H9 (cell line): Measurements from ENCODE around the gene CCT6A. TPM values are rescaled to one million over a fixed set of nuclear protein-coding genes. Genes with fewer than 3 reads are reported as not detected.

Source experiments
- DNase-seq: peaks from one replicate; pipeline ENCODE4 v3.0.0-alpha.2; 2017
- H2AFZ ChIP-seq: one replicate; pipeline ENCODE4 v1.6.1; 2013; ENCODE audit warnings: mild to moderate bottlenecking, low read length, control low read depth, moderate library complexity
- H2AK5ac ChIP-seq: 2 replicates; pipeline ENCODE4 v1.6.1; 2013; ENCODE audit warnings: low read length, control low read depth, mixed read lengths; ENCODE audit not compliant: insufficient read length
- H2BK120ac ChIP-seq: one replicate; pipeline ENCODE4 v1.6.1; 2013; ENCODE audit warnings: low read depth, mild to moderate bottlenecking, low read length, control low read depth, inconsistent platforms; ENCODE audit not compliant: poor library complexity, severe bottlenecking
- H2BK12ac ChIP-seq: 2 replicates; pipeline ENCODE4 v1.6.1; 2013; ENCODE audit warnings: low read length, control low read depth, mixed read lengths, low read depth; ENCODE audit not compliant: insufficient read length
- H2BK15ac ChIP-seq: 2 replicates; pipeline ENCODE4 v1.6.1; 2013; ENCODE audit warnings: low read depth, low read length, control low read depth
- H2BK20ac ChIP-seq: one replicate; pipeline ENCODE4 v1.6.1; 2013; ENCODE audit warnings: low read depth, mild to moderate bottlenecking, low read length, control low read depth, inconsistent platforms; ENCODE audit not compliant: poor library complexity, severe bottlenecking
- H2BK5ac ChIP-seq: 2 replicates; pipeline ENCODE4 v1.6.1; 2013; ENCODE audit warnings: low read length, control low read depth, mixed read lengths; ENCODE audit not compliant: insufficient read length
- H3K14ac ChIP-seq: 2 replicates; pipeline ENCODE4 v1.6.1; 2013; ENCODE audit warnings: low read length, control low read depth; ENCODE audit not compliant: insufficient read depth
- H3K18ac ChIP-seq: 2 replicates; pipeline ENCODE4 v1.6.1; 2013; ENCODE audit warnings: low read depth, mild to moderate bottlenecking, mixed read lengths, low read length, control low read depth; ENCODE audit not compliant: insufficient read length
- H3K23ac ChIP-seq: 2 replicates; pipeline ENCODE4 v1.6.1; 2013; ENCODE audit warnings: low read length, control low read depth, mixed read lengths, low read depth; ENCODE audit not compliant: insufficient read length
- H3K23me2 ChIP-seq: 2 replicates; pipeline ENCODE4 v1.6.1; 2013; ENCODE audit warnings: low read depth, mild to moderate bottlenecking, mixed read lengths, low read length, control low read depth; ENCODE audit not compliant: insufficient read length, poor library complexity, severe bottlenecking
- H3K27ac ChIP-seq: 2 replicates; pipeline ENCODE4 v1.5.1; 2013; ENCODE audit warnings: low read length, control low read depth, mixed read lengths, low read depth; ENCODE audit not compliant: insufficient read length
- H3K27me3 ChIP-seq: 2 replicates; pipeline ENCODE4 v1.6.1; 2013; ENCODE audit warnings: low read length, control low read depth, inconsistent platforms; ENCODE audit not compliant: insufficient read depth
- H3K4ac ChIP-seq: 2 replicates; pipeline ENCODE4 v1.6.1; 2013; ENCODE audit warnings: low read depth, mild to moderate bottlenecking, control low read depth, inconsistent platforms, low read length, moderate library complexity
- H3K4me1 ChIP-seq: 2 replicates; pipeline ENCODE4 v1.6.1; 2013; ENCODE audit warnings: low read length, control low read depth, inconsistent platforms; ENCODE audit not compliant: insufficient read depth
- H3K4me2 ChIP-seq: 2 replicates; pipeline ENCODE4 v1.6.1; 2013; ENCODE audit warnings: low read length, control low read depth, mixed read lengths; ENCODE audit not compliant: insufficient read length, insufficient read depth
- H3K56ac ChIP-seq: 2 replicates; pipeline ENCODE4 v1.6.1; 2013; ENCODE audit warnings: low read depth, mild to moderate bottlenecking, mixed read lengths, low read length, control low read depth; ENCODE audit not compliant: insufficient read length
- H3K79me1 ChIP-seq: 2 replicates; pipeline ENCODE4 v1.6.1; 2013; ENCODE audit warnings: low read depth, mild to moderate bottlenecking, moderate library complexity, low read length, control low read depth, inconsistent platforms; ENCODE audit not compliant: insufficient read depth, poor library complexity, severe bottlenecking
- H3K79me2 ChIP-seq: 2 replicates; pipeline ENCODE4 v1.6.1; 2013; ENCODE audit warnings: low read length, control low read depth, inconsistent platforms; ENCODE audit not compliant: insufficient read depth
- H3K9ac ChIP-seq: 2 replicates; pipeline ENCODE4 v1.6.1; 2013; ENCODE audit warnings: low read length, control low read depth, mixed read lengths; ENCODE audit not compliant: insufficient read length; ENCODE audit errors: extremely low read depth
- H3K9me3 ChIP-seq: one replicate; pipeline ENCODE4 v1.6.1; 2013; ENCODE audit warnings: low read depth, low read length, inconsistent platforms; ENCODE audit not compliant: control insufficient read depth
- H3T11ph ChIP-seq: one replicate; pipeline ENCODE4 v1.6.1; 2013; ENCODE audit warnings: mild to moderate bottlenecking, low read length, control low read depth, inconsistent platforms
- H4K20me1 ChIP-seq: one replicate; pipeline ENCODE4 v1.6.1; 2013; ENCODE audit not compliant: control insufficient read depth, insufficient read length, insufficient read depth
- H4K5ac ChIP-seq: 2 replicates; pipeline ENCODE4 v1.6.1; 2013; ENCODE audit warnings: low read depth, mild to moderate bottlenecking, mixed read lengths, low read length, control low read depth; ENCODE audit not compliant: insufficient read length
- H4K8ac ChIP-seq: replicated peaks from 2 replicates; pipeline ENCODE4 v1.6.1; 2013; ENCODE audit warnings: low read length, control low read depth, mixed read lengths, low read depth; ENCODE audit not compliant: insufficient read length
- H4K91ac ChIP-seq: 2 replicates; pipeline ENCODE4 v1.6.1; 2013; ENCODE audit warnings: low read depth, mild to moderate bottlenecking, moderate library complexity, mixed read lengths, low read length, control low read depth; ENCODE audit not compliant: insufficient read length
- H3K27ac Mint-ChIP-seq, 3 experiments: 2 replicates in 2 of 3; 3 replicates in 1 of 3; pipeline ENCODE4 v1.8.0; 2020 to 2021; ENCODE audit warnings: mixed read lengths in 3 of 3, mild to moderate bottlenecking in 1 of 3, moderate library complexity in 1 of 3
- H3K27me3 Mint-ChIP-seq: 2 replicates; pipeline ENCODE4 v1.8.0; 2021; ENCODE audit warnings: low read depth, mild to moderate bottlenecking, moderate library complexity, mixed read lengths
- H3K36me3 Mint-ChIP-seq, 3 experiments: 2 replicates in 2 of 3; 3 replicates in 1 of 3; pipeline ENCODE4 v1.8.0; 2020 to 2021; ENCODE audit warnings: low read depth in 3 of 3, mixed read lengths in 3 of 3; ENCODE audit not compliant: insufficient read depth in 1 of 3
- H3K4me1 Mint-ChIP-seq, 2 experiments: 2 replicates each; pipeline ENCODE4 v1.8.0; 2020; ENCODE audit warnings: mixed read lengths in 2 of 2
- H3K4me3 Mint-ChIP-seq, 2 experiments: 2 replicates in 1 of 2; 3 replicates in 1 of 2; pipeline ENCODE4 v1.8.0; 2020 to 2021; ENCODE audit warnings: mild to moderate bottlenecking in 2 of 2, mixed read lengths in 2 of 2, moderate library complexity in 1 of 2
- H3K9me3 Mint-ChIP-seq, 2 experiments: 2 replicates in 1 of 2; 3 replicates in 1 of 2; pipeline ENCODE4 v1.8.0; 2020; ENCODE audit warnings: mild to moderate bottlenecking in 2 of 2, mixed read lengths in 2 of 2, moderate library complexity in 1 of 2
- CTCF ChIP-seq: fragments of 200-600 bp; sonication (generic); conservative IDR thresholded peaks from 3 replicates; pipeline ENCODE4 v1.8.0; 2021; ENCODE audit warnings: antibody characterized with exemption, mild to moderate bottlenecking
- WGBS: extraction: QIAGEN DNeasy Blood & Tissue Kit; methylation state at CpG from one replicate; pipeline ENCODE4 v1.1.7; 2013; ENCODE audit warnings: missing lambda C conversion rate, low lambda C conversion rate, mixed read lengths; ENCODE audit not compliant: insufficient read length; ENCODE audit errors: extremely low coverage; 5-methylcytosine and 5-hydroxymethylcytosine counted together
- total RNA-seq: library from RNA; stranded (reverse); gene quantifications from 2 replicates; pipeline ENCODE4 v1.2.1, GENCODE V29; 2021

CCT6A gene
- total RNA-seq, 1 experiment from 2014 or later: 303 TPM

GRCh38 chr7:56053379-56053778 is 1.8 kb downstream of the CCT6A start:
- peaks cover 5% of the 10 kb centered on the region for H3K23me2 ChIP-seq
- no peak overlapping the region for H3K27ac ChIP-seq
- H2BK12ac ChIP-seq: no peak overlapping the region
- H3K56ac ChIP-seq: no peak overlapping the region
- no peaks in the 10 kb centered on the region for H3K27me3 ChIP-seq
- Mint-ChIP-seq H3K9me3 (no peaks in the 10 kb centered on the region), H3K27me3 (no peaks in the 10 kb centered on the region), H3K36me3 (peaks cover 53 to 64% (median 63%) of the 10 kb centered on the region in 3 experiments), H3K4me3 (peak overlapping the region; percentile 94 to 98), H3K27ac (peak overlapping the region; percentile 22 to 84 (median 61); a peak in 3 of 7 replicates), H3K4me1 (peaks cover 7 to 26% of the 10 kb centered on the region in 2 experiments)
- TF ChIP-seq CTCF: no peak
- peak overlapping the region; percentile 16 for H3K4me2 ChIP-seq
- no peak for DNase-seq
- no peak overlapping the region for H2BK15ac ChIP-seq
- WGBS: no CpG with 5 or more reads among the region's 9 CpGs
- H3K4me1 ChIP-seq: no peaks in the 10 kb centered on the region; the same call in 1 of the 2 replicates
- H2AK5ac ChIP-seq: no peak overlapping the region
- no peak overlapping the region for H4K91ac ChIP-seq
- H3K9ac ChIP-seq: no peak overlapping the region
- H4K8ac ChIP-seq: peak overlapping the region; percentile 38
- no peaks in the 10 kb centered on the region for H3K9me3 ChIP-seq
- no peak overlapping the region for H3K14ac ChIP-seq
- H3T11ph ChIP-seq: no peak overlapping the region
- H3K23ac ChIP-seq: no peak overlapping the region
- peaks cover 15% of the 10 kb centered on the region; the same call in 1 of the 2 replicates for H3K79me2 ChIP-seq
- H2BK120ac ChIP-seq: no peak overlapping the region
- no peak overlapping the region for H2BK5ac ChIP-seq
- H4K20me1 ChIP-seq: no peaks in the 10 kb centered on the region
- no peak overlapping the region for H2BK20ac ChIP-seq
- H2AFZ ChIP-seq: no peak overlapping the region
- no peak overlapping the region for H4K5ac ChIP-seq
- H3K4ac ChIP-seq: no peak overlapping the region
- no peak overlapping the region for H3K18ac ChIP-seq
- peaks cover 5% of the 10 kb centered on the region for H3K79me1 ChIP-seq
